HG03571 (cell line): ENCODE measurements around the gene FUOM.

ENCODE experiments used
- ATAC-seq: cut with Tn5 transposase; IDR thresholded peaks from one replicate; pipeline ENCODE4 v1.9.1; 2021; ENCODE audit not compliant: unreplicated experiment

Gene FUOM

DNA sequence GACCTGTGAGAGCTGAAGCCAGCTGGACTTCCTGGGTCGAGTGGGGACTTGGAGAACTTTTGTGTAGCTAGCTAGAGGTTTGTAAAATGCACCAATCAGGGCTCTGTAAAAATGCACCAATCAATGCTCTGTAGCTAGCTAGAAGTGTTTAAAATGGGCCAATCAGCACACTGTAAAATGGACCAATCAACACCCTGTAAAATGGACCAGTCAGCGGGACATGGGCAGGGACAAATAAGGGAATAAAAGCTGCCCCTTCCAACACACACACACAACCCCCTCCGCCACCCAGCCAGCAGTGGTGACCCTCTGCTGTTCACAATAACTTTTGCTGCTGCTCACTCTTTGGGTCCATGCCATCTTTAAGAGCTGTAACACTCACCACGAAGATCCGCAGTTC, 42.0 kb downstream of the FUOM start:
- no peak for ATAC-seq

DNA sequence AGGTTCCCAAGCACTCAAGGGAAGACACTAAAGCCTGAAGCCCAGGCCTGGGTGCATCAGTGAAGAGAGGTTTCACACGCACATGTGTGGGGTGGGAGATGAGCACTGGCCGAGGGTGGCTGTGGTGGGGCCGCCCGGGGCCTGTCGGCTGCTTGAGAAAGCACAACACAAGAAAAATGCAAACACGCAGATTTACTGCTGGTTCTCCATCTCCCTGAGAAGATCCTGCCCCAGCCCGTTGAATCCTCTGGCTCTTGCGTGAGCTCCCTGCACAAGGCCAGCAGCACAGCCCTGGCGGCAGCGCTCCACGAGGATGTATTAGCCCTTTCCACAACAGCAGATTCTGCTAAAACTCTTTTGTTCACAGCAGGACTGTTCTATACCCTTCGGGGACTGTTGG, 42.9 kb downstream of the FUOM start:
- no peak for ATAC-seq

DNA sequence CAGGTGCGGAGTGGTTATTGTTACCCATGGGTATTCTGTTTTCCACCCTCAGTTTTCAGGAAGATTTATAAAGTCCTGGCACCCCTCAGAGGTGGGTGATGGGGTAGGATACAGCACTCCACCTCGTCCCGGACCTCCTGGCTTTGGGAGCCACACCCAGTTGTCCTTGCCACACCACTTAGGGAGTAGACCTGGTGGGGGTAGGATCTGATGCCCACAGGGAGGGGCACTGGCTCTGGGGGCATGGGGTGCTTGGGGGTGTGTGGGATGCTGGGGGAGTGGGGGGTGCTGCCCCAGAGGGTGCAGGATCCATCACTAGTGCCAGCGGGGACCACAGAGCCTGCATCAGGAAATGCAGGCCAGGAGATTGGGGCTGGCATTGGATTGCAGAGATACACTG, 44.6 kb downstream of the FUOM start:
- ATAC-seq: no peak

DNA sequence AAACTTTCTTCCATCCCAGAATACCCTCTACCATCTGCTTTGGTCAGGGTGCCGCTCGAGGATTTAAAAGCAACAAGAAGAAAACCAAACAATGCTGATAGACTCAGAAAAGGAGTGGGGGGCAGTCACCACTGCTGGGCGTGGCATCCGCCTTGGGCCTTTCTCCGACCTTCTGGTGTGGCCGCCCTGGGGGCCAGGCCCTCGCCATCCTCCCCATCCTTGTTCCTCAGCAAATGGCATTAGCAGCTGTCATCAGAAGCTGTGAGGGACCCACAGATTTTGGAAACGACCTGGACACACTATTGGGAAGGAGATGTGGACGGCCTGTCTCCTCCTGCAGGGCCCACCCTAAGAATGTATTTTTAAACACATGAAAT, 45.1 kb downstream of the FUOM start:
- ATAC-seq: no peak

DNA sequence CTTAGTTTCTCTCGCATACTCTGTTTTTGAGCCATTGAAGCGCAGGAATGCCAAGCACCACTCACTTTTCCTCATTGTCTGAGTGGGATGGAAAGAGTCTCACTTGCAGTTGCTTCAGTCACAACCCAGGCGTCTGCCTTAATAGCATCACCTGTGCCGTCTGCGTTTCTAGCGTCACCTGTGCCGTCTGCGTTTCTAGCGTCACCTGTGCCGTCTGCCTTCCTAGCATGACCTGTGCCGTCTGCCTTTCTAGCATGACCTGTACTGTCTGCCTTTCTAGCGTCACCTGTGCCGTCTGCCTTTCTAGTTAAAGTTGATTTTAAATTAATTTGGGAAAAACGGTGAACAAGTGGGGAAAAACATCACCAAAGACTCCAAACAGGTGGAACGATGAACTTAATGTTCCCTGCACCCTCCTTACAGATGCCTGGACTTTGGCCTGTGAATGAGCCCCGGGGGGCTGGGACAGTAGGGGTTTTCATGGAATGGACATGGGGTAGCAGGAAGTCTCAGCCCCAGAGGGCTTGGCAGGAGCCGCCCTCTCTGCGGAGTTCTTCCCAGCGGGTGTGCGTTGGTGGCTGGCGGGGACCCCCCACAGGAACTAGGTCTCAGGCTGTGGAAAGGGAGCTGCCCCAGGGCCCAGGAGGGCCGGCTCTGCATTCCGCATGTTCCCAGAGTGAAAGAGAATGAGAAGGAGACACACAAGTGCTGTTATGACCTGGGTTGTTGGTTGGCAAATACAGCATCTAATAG, 45.6 kb downstream of the FUOM start:
- no peak for ATAC-seq

DNA sequence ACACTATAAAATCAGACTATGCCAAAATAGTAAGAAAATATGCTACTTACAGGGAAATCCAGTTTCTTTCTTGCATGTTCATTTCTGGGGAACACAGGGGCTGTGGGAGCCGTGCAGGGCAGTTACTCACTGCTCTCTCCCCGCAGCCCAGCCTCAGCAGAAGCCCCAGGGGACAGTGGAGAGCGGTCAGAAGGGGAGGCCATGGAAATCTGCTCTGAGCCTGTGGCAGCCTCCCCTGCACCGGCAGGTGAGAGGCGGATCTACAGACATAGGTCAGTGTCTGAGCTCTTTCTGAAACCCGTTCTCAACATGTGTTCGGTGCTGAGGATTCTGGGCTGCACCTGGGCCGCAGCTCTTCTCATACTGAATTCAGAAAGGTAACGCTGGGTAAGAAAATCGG, 46.2 kb downstream of the FUOM start:
- no peak for ATAC-seq

DNA sequence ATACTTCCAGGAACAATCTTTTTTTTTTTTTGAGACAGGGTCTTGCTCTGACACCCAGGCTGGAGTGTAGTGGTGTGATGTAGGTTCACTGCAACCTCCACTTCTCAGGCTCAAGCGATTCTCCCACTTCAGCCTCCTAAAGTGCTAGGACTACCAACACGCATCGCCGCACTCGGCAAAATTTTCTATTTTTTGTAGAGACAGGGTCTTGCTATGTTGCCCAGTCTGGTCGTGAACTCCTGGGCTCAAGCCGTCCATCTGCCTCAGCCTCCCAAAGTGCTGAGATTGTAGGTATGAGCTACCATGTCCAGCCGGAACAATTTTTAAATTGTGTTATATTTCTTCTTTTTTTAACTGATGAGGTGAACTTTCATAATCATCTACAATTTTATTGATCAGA, 47.0 kb downstream of the FUOM start:
- no peak for ATAC-seq

DNA sequence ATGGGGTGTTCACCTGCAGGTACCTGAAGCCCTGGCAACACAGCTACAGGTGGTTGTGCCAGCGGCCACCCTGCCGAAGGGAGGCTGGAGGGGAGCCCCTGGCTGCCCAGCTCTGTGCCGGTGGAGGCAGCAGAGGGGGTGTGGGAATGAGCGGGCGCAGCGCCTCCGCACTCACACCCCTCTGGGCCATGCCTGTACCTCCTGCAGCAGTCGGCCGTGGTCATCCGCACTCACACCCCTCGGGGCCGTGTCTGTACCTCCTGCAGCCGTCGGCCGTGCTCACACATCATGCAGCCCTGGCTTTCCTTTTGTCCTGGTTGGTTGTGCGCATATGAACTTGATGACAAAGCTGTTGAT, 47.4 kb downstream of the FUOM start:
- no peak for ATAC-seq

DNA sequence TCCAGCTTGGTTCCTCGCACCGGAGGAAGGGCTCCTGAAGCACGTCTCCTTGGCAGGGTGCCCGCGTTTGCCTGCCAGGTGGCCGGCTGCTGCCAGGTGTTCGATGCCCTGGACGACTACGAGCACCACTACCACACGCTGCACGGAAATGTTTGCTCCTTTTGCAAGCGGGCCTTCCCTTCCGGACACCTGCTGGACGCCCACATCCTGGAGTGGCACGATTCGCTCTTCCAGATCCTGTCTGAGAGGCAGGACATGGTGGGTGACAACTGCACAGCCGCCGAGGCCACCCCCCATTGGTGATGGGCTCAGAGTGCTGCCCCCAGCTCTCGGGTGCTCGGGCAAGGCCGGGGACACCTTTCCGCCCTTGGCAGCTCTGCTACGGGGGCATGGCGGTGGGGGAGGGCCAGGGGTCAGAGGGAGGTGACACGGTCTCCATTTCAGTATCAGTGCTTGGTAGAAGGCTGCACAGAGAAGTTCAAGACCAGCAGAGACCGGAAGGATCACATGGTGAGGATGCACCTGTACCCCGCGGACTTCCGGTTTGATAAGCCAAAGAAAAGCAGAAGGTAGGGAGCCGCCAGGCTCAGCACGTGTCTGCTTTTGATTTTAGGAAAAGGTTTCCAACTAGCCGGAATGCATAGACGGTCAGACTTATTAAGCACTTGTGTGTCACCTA, 48.0 kb downstream of the FUOM start:
- ATAC-seq: no peak

DNA sequence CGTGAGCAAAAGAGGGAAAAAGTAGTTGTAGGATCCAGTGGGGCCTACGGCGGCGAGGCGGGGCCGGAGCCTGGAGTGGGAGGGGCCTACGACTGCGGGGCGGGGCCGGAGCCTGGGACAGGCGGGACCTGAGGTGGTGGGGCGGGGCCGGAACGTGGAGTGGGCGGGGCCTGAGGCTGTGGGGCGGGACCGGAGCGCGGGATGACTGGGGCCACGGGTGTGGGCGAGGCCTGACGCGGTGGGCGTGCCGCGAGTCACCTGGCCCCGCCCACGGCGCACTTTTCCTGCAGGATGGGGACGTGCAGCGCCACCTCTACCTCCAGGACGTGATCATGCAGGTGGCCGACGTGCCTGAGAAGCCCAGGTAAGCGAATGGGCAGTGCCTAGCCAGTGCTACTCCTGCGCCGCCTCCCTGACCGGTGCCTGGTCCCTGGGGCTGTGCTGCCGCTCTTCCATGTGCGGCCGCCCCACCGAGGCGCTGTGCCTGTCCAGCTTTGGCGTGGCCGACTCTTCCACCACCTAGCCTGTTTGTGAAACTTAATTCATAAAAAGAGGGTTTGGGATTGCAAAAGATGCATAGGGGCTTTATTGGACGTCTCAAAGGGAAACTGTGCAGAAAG, 48.6 kb downstream of the FUOM start:
- peak; percentile 69 for ATAC-seq

DNA sequence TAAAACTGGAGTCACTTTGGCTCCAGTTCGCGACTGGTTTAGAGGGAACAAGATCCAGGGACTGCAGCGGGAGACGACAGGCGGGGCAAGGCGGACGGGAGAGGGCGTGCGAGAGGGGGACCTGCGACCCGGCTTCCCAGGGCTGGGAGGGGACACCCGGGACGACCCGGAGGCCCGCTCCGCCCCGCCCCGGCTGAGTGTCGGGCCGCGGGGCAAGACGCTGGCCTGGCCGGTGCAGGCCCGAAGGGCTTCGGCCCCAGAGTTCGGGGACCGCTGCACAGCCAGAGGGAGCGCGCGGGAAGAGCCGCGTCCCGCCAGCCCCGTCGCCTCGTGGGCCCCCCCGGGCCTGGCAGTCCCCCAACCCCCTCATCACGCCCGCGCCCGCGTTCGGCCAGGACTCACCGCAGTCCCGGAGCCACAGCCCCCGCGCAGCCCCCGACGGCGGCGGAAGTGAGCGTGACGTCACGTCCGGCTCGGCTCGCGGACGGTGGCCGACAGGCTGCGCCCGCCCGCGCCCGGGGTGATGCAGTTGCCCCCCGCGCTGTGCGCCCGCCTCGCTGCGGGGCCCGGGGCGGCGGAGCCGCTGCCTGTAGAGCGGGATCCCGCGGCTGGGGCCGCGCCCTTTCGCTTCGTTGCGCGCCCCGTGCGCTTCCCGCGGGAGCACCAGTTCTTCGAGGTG, 49.3 kb downstream of the FUOM start, which contains the start of the genes TUBGCP2 and ZNF511:
Gene TUBGCP2 (minus strand): TSS at position 452 of the 679 bp plus-strand sequence. CDS start 5,931 bp downstream, outside the sequence.
Gene ZNF511 (plus strand): TSS at position 494 of the 679 bp plus-strand sequence. CDS start 30 bp downstream, at position 524.
- ATAC-seq: peak; percentile 73

DNA sequence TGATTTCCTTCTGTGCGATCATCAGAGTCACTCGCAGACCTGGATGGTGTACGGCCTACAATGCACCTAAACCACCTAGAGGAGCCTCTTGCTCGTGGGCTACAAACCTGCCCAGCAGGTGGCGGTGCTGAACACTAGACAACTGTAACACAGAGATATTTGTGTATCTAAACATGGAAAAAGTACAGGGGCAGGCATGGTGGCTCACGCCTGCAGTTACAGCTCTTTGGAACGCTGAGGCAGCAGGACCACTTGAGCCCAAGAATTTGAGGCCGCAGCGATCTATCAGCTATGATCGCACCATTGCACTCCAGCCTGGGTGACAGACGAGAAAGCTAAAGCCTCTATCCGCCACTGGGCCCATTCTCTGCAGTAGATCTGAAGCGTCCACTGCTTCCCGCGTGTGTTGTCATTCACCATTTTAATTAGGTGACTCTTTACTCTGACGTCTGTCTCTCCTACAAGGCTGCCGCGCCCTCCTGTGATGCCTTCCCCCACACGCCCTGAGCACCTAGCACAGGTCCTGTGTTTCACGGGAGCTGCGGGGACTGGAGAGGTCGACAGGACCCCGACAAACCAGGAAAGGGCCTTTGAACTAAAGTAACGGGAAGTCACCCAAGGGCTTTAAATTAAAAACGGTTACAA, 49.9 kb downstream of the FUOM start:
- peak; percentile 42 for ATAC-seq

DNA sequence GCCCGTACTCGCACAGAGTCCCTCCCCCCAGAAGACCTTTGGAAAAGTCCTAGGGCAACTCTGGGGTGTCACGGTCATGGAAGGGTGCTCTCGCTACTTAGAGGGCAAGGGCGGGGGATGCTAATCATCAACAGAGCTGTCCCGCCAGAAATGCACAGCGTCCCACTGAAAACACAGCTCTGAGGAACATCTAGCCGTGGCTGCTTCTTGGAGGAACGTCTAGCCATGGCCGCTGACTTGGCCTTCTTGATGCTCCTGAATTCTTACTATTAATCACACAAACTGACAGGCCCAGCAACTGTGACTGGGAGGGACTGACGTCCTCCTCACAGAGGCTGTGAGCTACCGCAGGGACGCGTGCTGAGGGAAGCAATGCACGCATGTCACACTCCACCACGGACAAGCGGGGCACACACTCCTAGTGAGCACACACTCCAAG, 50.9 kb downstream of the FUOM start:
- no peak for ATAC-seq

DNA sequence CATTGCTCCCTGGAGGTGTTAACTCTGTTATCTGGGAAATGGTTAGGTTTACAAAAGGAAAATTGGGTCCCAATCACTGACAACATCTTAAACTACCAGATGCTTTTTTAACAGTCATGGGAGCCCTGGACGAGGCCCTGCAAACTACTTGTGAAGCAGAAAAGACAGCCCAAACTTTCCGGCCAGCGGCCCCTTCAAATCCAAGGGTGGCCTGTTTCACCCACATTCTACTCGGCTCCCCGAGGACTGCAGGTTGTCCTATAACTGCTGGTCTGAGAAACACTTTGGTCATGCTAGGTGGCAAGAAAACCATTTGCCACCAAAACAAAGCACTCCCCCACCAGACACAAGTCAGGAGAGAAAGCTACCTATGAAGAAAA, 51.7 kb downstream of the FUOM start:
- no peak for ATAC-seq
